Natural killer cell (primary cell): ENCODE results near the gene TNS4. TPM values are rescaled to one million over a fixed set of nuclear protein-coding genes. Genes with fewer than 3 reads are reported as not detected.
A peak's percentile ranks its signal among the peaks of the same experiment; 100 is the strongest.

Source experiments
- ATAC-seq, 3 donors: fragments of 150-1000 bp in 2 of 3; fragments of 200-7000 bp in 1 of 3; cut with Tn5 transposase; 1 replicate in 1 of 3; 2 replicates in 2 of 3; pipeline ENCODE4 v1.10.0; 2021; ENCODE audit warnings: mild to moderate bottlenecking in 2 of 3, moderate library complexity in 2 of 3
- DNase-seq, 2 donors: peaks; one replicate each; pipeline versions ENCODE4 v3.0.0 to v3.0.0-alpha.2; 2013 to 2021; ENCODE audit warnings: mixed read lengths in 1 of 2
- H3K27ac ChIP-seq: one replicate; pipeline ENCODE4 v1.5.1; 2013; ENCODE audit warnings: mild to moderate bottlenecking, low read length
- H3K27me3 ChIP-seq: one replicate; pipeline ENCODE4 v1.6.1; 2013; ENCODE audit warnings: low read length; ENCODE audit not compliant: control insufficient read depth, insufficient read depth
- H3K36me3 ChIP-seq: one replicate; pipeline ENCODE4 v1.6.1; 2013; ENCODE audit warnings: low read length; ENCODE audit not compliant: control insufficient read depth, insufficient read depth
- H3K4me1 ChIP-seq: one replicate; pipeline ENCODE4 v1.6.1; 2013; ENCODE audit warnings: low read length; ENCODE audit not compliant: control insufficient read depth, insufficient read depth
- H3K4me3 ChIP-seq: one replicate; pipeline ENCODE4 v1.5.1; 2013; ENCODE audit warnings: low read length
- H3K9me3 ChIP-seq: one replicate; pipeline ENCODE4 v1.6.1; 2013; ENCODE audit warnings: low read length; ENCODE audit not compliant: control insufficient read depth, insufficient read depth
- H3K27ac Mint-ChIP-seq, 2 donors: one replicate each; pipeline ENCODE4 v1.8.0; 2022; ENCODE audit warnings: mild to moderate bottlenecking in 2 of 2, mixed read lengths in 2 of 2, moderate library complexity in 1 of 2
- H3K27me3 Mint-ChIP-seq, 2 donors: one replicate each; pipeline ENCODE4 v1.8.0; 2022; ENCODE audit warnings: low read depth in 2 of 2, mixed read lengths in 2 of 2
- H3K36me3 Mint-ChIP-seq: one replicate; pipeline ENCODE4 v1.8.0; 2022; ENCODE audit warnings: mixed read lengths
- H3K4me1 Mint-ChIP-seq, 2 donors: one replicate each; pipeline ENCODE4 v1.8.0; 2022; ENCODE audit warnings: mixed read lengths in 2 of 2
- H3K4me3 Mint-ChIP-seq: one replicate; pipeline ENCODE4 v1.8.0; 2022; ENCODE audit warnings: mild to moderate bottlenecking, moderate library complexity, mixed read lengths
- H3K9me3 Mint-ChIP-seq, 2 donors: one replicate each; pipeline ENCODE4 v1.8.0; 2022; ENCODE audit warnings: mixed read lengths in 2 of 2
- CTCF ChIP-seq: fragments of 200-600 bp; IDR thresholded peaks from one replicate; pipeline ENCODE4 v1.8.0; 2022; ENCODE audit warnings: antibody characterized with exemption
- WGBS: methylation state at CpG from one replicate; pipeline ENCODE4 v1.1.7; 2013; ENCODE audit warnings: missing lambda C conversion rate; ENCODE audit not compliant: insufficient coverage; 5-methylcytosine and 5-hydroxymethylcytosine counted together
- intact Hi-C: fragments of 100-400 bp; cut with micrococcal nuclease; formaldehyde crosslinking; loops from one replicate; pipeline ENCODE4 v1.14.2; 2022
- total RNA-seq, 4 donors: library from RNA; stranded (reverse); fragments of 120-200 nt in 1 of 4; gene quantifications; one replicate each; pipeline versions ENCODE4 v1.2.3 to v1.2.4, GENCODE V29; 2013 to 2022

TNS4 gene
- total RNA-seq, 3 donors from 2014 or later (not counting 1 experiment from before 2014, with no cell fraction given): 0.65 to 1.8 (median 0.94) TPM

DNA sequence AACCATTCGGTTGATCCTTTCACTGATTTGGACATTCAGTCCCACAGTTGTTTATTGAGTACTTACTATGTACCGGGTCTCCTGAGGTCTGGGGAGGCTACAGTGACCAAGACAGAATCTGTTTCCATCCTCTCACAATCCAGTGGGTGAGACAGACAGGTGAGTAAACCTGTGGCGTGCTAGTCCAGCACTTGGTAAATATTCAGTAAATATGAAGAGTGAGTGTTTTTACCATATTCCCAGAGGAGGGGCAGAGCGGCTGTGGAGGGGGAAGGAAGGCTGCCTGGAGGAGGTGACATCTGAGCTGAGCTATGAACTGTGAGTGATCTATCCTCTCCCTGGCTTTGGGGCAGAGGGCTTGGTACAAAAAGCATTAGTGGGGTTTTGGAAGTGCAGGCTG is 32.5 kb upstream of the TNS4 start:
- Mint-ChIP-seq H3K27me3 (peaks cover 11 to 17% of the 10 kb centered on the region in 2 donors), H3K9me3 (no peaks in the 10 kb centered on the region), H3K27ac (peak overlapping the region; percentile 81 to 86), H3K4me3 (peak overlapping the region; percentile 63), H3K36me3 (no peaks in the 10 kb centered on the region), H3K4me1 (peaks cover 42 to 52% of the 10 kb centered on the region in 2 donors)
- peak overlapping the region; percentile 63 for H3K27ac ChIP-seq
- peaks cover 89% of the 10 kb centered on the region for H3K4me1 ChIP-seq
- TF ChIP-seq CTCF: no peak
- ATAC-seq (no peak), DNase-seq (peak in 1 of 2 donors; percentile 35)
- no peaks in the 10 kb centered on the region for H3K27me3 ChIP-seq
- no peaks in the 10 kb centered on the region for H3K36me3 ChIP-seq
- no peak overlapping the region for H3K4me3 ChIP-seq
- 68% methylated on average over 4 of the region's 4 CpGs for WGBS
- intact Hi-C loops: loop anchor here (1.0 to 5.0 kb wide), 5 partner anchors 54 to 232 kb away; no protein-coding TSS in a partner anchor
- H3K9me3 ChIP-seq: no peaks in the 10 kb centered on the region

DNA sequence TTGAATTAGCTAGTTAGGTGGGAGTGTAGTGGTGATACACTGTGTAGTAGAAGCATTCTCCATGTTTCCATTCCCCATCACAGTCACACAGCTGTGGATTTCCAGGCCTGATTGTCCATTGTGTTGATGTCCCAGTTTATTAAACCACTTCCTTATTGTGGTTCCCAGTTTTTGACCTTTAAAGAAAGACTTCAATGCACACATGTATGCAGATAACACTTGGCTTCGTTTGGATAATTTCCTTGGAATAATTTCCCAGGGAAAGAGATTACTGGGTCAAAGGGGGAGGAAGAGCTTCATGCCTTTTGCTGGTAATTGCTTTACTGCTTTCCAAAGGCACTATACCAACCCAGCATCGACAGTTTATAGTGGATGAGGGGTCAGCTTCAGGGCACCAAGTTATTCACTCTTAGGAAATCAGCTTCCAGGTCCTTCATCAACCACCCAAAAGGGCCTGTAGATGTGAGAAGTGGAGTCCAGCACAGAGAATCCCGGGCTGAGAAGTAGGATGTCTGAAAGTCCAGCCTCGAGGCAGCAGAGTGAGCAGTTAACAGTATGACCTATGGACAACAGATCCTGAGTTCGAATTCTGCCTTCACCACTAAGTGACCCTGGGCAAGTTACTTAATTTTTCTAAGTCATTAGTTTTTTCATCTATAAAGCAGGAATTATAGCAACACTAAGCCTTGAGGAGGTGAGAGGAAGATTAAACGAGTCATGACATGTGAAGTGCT is 31.3 kb upstream of the TNS4 start:
- Mint-ChIP-seq H3K9me3 (no peaks in the 10 kb centered on the region), H3K4me1 (peaks cover 52 to 57% of the 10 kb centered on the region in 2 donors), H3K27ac (peak overlapping the region; percentile 81 to 86), H3K4me3 (no peak overlapping the region), H3K36me3 (no peaks in the 10 kb centered on the region), H3K27me3 (peaks cover 11 to 17% of the 10 kb centered on the region in 2 donors)
- Histone ChIP-seq H3K9me3 (no peaks in the 10 kb centered on the region), H3K4me1 (peaks cover 86% of the 10 kb centered on the region), H3K4me3 (no peak overlapping the region), H3K36me3 (no peaks in the 10 kb centered on the region), H3K27ac (peak overlapping the region; percentile 13), H3K27me3 (no peaks in the 10 kb centered on the region)
- intact Hi-C loops: loop anchor here (1.0 to 5.0 kb wide), 5 partner anchors 52 to 230 kb away; no protein-coding TSS in a partner anchor
- TF ChIP-seq CTCF: no peak
- 53% methylated on average over 4 of the region's 6 CpGs for WGBS
- ATAC-seq (no peak), DNase-seq (no peak)

GRCh38 chr17:40531051-40531991 is 29.9 kb upstream of the TNS4 start:
- H3K27me3 ChIP-seq: no peaks in the 10 kb centered on the region
- 65% methylated on average over 14 of the region's 15 CpGs for WGBS
- H3K4me1 Mint-ChIP-seq: peaks cover 51 to 52% of the 10 kb centered on the region in 2 donors
- H3K4me3 ChIP-seq: no peak overlapping the region
- H3K9me3 Mint-ChIP-seq: no peaks in the 10 kb centered on the region
- no peaks in the 10 kb centered on the region for H3K36me3 Mint-ChIP-seq
- no peaks in the 10 kb centered on the region for H3K9me3 ChIP-seq
- peak overlapping the region; percentile 50 for H3K27ac ChIP-seq
- no peak for TF ChIP-seq CTCF
- intact Hi-C loops: loop anchor here (5.0 kb wide), 1 partner anchor 229 kb away; no protein-coding TSS in a partner anchor
- H3K27ac Mint-ChIP-seq: peak overlapping the region in 1 of 2 donors; percentile 58
- H3K4me3 Mint-ChIP-seq: peak overlapping the region; percentile 1
- ATAC-seq: no peak
- H3K36me3 ChIP-seq: no peaks in the 10 kb centered on the region
- DNase-seq: peak in 1 of 2 donors; percentile 87
- H3K27me3 Mint-ChIP-seq: peaks cover 11% of the 10 kb centered on the region in 2 donors
- H3K4me1 ChIP-seq: peaks cover 73% of the 10 kb centered on the region
